ENCODE data around the gene UGT1A7.

DNA sequence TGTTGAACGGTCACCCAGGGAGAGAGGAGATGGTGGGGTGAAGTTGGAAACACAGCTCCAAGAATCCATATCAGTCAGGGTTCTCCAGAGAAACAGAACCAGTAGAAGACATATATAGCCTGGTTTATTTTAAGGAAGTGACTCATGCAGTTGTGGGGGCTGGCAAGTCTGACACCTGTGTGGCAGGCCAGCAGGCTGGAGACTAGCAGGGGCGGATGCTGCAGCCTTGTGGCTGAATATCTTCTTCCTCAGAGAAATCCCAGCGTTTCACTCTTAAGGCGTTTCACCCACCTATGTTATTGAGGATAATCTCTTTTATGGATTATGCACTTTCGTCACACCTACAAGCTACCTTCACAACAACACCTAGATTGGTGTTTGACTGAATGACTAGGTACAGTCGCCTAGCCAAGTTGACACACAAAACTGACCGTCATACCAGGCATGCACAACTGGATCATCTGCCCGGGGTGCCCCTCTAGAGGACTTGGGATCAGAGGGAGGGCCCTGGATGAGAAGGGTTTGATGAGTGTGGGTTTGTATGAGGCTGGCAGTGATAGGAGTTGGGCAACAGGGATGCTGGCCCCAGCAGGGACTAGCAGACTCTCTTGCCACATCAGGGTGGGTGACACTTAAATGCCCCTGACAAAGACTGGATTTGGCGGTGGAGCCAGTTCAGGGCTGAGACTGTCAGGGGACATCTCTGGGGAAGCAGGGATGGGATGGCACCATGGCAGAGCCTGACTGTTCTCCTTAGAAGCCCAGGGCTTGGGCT is 119.8 kb downstream of the UGT1A7 start:
- no peak for TF ChIP-seq EZH2phosphoT487 (IDR thresholded peaks at IDR 0.05; ENCODE audit: low read depth)
- TF ChIP-seq, protein P1, sequence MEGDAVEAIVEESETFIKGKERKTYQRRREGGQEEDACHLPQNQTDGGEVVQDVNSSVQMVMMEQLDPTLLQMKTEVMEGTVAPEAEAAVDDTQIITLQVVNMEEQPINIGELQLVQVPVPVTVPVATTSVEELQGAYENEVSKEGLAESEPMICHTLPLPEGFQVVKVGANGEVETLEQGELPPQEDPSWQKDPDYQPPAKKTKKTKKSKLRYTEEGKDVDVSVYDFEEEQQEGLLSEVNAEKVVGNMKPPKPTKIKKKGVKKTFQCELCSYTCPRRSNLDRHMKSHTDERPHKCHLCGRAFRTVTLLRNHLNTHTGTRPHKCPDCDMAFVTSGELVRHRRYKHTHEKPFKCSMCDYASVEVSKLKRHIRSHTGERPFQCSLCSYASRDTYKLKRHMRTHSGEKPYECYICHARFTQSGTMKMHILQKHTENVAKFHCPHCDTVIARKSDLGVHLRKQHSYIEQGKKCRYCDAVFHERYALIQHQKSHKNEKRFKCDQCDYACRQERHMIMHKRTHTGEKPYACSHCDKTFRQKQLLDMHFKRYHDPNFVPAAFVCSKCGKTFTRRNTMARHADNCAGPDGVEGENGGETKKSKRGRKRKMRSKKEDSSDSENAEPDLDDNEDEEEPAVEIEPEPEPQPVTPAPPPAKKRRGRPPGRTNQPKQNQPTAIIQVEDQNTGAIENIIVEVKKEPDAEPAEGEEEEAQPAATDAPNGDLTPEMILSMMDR (IDR thresholded peaks at IDR 0.05; ENCODE audit: low read depth, low read length) = no peak
